Neural cell (in vitro differentiated cells): ENCODE measurements around the gene PLA2G6.

ENCODE experiments used
- EP300 ChIP-seq: fragments of 450-650 bp; conservative IDR thresholded peaks from 2 replicates; pipeline ENCODE4 v1.6.1; 2014; ENCODE audit warnings: antibody characterized with exemption, mild to moderate bottlenecking, moderate library complexity; ENCODE audit not compliant: poor library complexity, severe bottlenecking
- EZH2 ChIP-seq: fragments of 200-600, 300-800 bp; shearing (Covaris generic), sonication (generic); IDR thresholded peaks from 2 replicates; pipeline ENCODE4 v1.6.1; 2014; ENCODE audit warnings: antibody characterized with exemption, low read length, borderline replicate concordance, mild to moderate bottlenecking; ENCODE audit not compliant: insufficient read depth, poor library complexity, severe bottlenecking
- MXI1 ChIP-seq: fragments of 450-650 bp; conservative IDR thresholded peaks from 2 replicates; pipeline ENCODE4 v1.6.1; 2014; ENCODE audit warnings: antibody characterized with exemption, mild to moderate bottlenecking; ENCODE audit not compliant: poor library complexity, severe bottlenecking
- POLR2AphosphoS5 ChIP-seq: IDR thresholded peaks from 2 replicates; pipeline ENCODE4 v1.6.1; 2012
- RAD21 ChIP-seq: fragments of 450-650 bp; conservative IDR thresholded peaks from 2 replicates; pipeline ENCODE4 v1.6.1; 2014; ENCODE audit warnings: antibody characterized with exemption, mild to moderate bottlenecking, moderate library complexity
- SMC3 ChIP-seq: fragments of 450-650 bp; conservative IDR thresholded peaks from 2 replicates; pipeline ENCODE4 v1.6.1; 2014; ENCODE audit warnings: antibody characterized with exemption, mild to moderate bottlenecking, moderate library complexity; ENCODE audit not compliant: poor library complexity
- TAF1 ChIP-seq: IDR thresholded peaks from 2 replicates; pipeline ENCODE4 v1.6.1; 2012; ENCODE audit warnings: low read depth
- TF ChIP-seq, protein P1 (sequence below): IDR thresholded peaks from 2 replicates; pipeline ENCODE4 v1.6.1; 2012; ENCODE audit warnings: borderline replicate concordance
- TF ChIP-seq, protein P2 (sequence below): fragments of 450-650 bp; IDR thresholded peaks from 2 replicates; pipeline ENCODE4 v1.5.1; 2014; ENCODE audit warnings: antibody characterized with exemption, mild to moderate bottlenecking, moderate library complexity; ENCODE audit not compliant: poor library complexity, severe bottlenecking

DNA sequence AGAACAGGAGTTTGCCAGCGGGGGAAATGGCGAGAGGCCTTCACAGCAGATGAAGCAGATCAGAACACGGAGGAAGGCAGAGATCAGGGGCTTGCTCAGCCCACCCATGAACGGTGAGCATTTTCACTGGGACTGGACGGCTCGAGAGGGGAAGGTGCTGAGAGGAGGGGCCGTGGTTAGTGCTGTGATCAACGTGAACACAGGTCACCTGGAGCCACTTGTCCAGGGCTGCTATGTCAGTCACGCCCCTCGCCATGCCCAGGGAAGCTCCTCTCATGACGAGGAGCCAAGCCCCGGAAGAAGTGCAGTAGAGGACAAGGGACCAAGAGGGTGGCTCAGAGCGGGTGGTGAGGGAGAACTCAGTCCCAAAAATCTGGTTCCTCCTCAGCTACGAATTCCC is 7.0 kb downstream of the PLA2G6 start:
- TF ChIP-seq, protein P1, sequence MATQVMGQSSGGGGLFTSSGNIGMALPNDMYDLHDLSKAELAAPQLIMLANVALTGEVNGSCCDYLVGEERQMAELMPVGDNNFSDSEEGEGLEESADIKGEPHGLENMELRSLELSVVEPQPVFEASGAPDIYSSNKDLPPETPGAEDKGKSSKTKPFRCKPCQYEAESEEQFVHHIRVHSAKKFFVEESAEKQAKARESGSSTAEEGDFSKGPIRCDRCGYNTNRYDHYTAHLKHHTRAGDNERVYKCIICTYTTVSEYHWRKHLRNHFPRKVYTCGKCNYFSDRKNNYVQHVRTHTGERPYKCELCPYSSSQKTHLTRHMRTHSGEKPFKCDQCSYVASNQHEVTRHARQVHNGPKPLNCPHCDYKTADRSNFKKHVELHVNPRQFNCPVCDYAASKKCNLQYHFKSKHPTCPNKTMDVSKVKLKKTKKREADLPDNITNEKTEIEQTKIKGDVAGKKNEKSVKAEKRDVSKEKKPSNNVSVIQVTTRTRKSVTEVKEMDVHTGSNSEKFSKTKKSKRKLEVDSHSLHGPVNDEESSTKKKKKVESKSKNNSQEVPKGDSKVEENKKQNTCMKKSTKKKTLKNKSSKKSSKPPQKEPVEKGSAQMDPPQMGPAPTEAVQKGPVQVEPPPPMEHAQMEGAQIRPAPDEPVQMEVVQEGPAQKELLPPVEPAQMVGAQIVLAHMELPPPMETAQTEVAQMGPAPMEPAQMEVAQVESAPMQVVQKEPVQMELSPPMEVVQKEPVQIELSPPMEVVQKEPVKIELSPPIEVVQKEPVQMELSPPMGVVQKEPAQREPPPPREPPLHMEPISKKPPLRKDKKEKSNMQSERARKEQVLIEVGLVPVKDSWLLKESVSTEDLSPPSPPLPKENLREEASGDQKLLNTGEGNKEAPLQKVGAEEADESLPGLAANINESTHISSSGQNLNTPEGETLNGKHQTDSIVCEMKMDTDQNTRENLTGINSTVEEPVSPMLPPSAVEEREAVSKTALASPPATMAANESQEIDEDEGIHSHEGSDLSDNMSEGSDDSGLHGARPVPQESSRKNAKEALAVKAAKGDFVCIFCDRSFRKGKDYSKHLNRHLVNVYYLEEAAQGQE, result no peak
- TF ChIP-seq, protein P2, sequence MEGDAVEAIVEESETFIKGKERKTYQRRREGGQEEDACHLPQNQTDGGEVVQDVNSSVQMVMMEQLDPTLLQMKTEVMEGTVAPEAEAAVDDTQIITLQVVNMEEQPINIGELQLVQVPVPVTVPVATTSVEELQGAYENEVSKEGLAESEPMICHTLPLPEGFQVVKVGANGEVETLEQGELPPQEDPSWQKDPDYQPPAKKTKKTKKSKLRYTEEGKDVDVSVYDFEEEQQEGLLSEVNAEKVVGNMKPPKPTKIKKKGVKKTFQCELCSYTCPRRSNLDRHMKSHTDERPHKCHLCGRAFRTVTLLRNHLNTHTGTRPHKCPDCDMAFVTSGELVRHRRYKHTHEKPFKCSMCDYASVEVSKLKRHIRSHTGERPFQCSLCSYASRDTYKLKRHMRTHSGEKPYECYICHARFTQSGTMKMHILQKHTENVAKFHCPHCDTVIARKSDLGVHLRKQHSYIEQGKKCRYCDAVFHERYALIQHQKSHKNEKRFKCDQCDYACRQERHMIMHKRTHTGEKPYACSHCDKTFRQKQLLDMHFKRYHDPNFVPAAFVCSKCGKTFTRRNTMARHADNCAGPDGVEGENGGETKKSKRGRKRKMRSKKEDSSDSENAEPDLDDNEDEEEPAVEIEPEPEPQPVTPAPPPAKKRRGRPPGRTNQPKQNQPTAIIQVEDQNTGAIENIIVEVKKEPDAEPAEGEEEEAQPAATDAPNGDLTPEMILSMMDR, result no peak
- TF ChIP-seq EZH2 (no peak), MXI1 (no peak), SMC3 (no peak), EP300 (no peak), POLR2AphosphoS5 (no peak), TAF1 (no peak), RAD21 (no peak)
